NCI-H187 (cell line): ENCODE measurements around the gene NDUFAB1.
"Not testable (repeated sequence)": the region's sequence is repeated elsewhere in the genome, so short reads cannot be mapped to it uniquely, and the experiment has no call there.

Experiments
- DNase-seq, 2 experiments: peaks; one replicate each; lab custom pipeline; 2025; lab: John Stamatoyannopoulos, UW

NDUFAB1 gene

GRCh38 chr16:23584186-23585076, 11.7 kb downstream of the NDUFAB1 start:
- DNase-seq, result no peak

GRCh38 chr16:23583271-23583670, 12.8 kb downstream of the NDUFAB1 start:
- not testable (repeated sequence) for DNase-seq

GRCh38 chr16:23581764-23582163, 14.4 kb downstream of the NDUFAB1 start:
- DNase-seq, result no peak

- DNase-seq, result no peak
Observed at GRCh38 chr16:23580391-23580790, 15.7 kb downstream of the NDUFAB1 start.

- no peak for DNase-seq
Observed at GRCh38 chr16:23579371-23579770, 16.7 kb downstream of the NDUFAB1 start.

- DNase-seq, result no peak
Observed at GRCh38 chr16:23578101-23578830, 17.9 kb downstream of the NDUFAB1 start.

- DNase-seq, result no peak
Observed at GRCh38 chr16:23577493-23577892, 18.6 kb downstream of the NDUFAB1 start.

- DNase-seq, result no peak
Observed at GRCh38 chr16:23575834-23576233, 20.3 kb downstream of the NDUFAB1 start.

- DNase-seq, result no peak
Observed at GRCh38 chr16:23573817-23574216, 22.3 kb downstream of the NDUFAB1 start.

GRCh38 chr16:23572394-23572793, 23.7 kb downstream of the NDUFAB1 start:
- DNase-seq, result no peak

- no peak for DNase-seq
Observed at GRCh38 chr16:23571895-23572294, 24.2 kb downstream of the NDUFAB1 start.

GRCh38 chr16:23570992-23571632, 25.0 kb downstream of the NDUFAB1 start:
- DNase-seq, result no peak

GRCh38 chr16:23567602-23568001, 28.5 kb downstream of the NDUFAB1 start:
- no peak for DNase-seq

GRCh38 chr16:23566724-23567123, 29.4 kb downstream of the NDUFAB1 start:
- DNase-seq, result no peak

- DNase-seq, result no peak
Observed at GRCh38 chr16:23564575-23565363, 31.3 kb downstream of the NDUFAB1 start.

GRCh38 chr16:23563186-23563585, 32.9 kb downstream of the NDUFAB1 start:
- no peak for DNase-seq

- no peak for DNase-seq
Observed at GRCh38 chr16:23562505-23562904, 33.6 kb downstream of the NDUFAB1 start.

- no peak for DNase-seq
Observed at GRCh38 chr16:23561586-23561985, 34.5 kb downstream of the NDUFAB1 start.

GRCh38 chr16:23557779-23558702, 38.1 kb downstream of the NDUFAB1 start:
- no peak for DNase-seq

GRCh38 chr16:23556881-23557778, 39.0 kb downstream of the NDUFAB1 start, which contains the start of the genes EARS2 and UBFD1:
Gene EARS2, minus strand, starts transcription at chr16:23557350. Its CDS starts 7 bp downstream, at chr16:23557343.
Gene UBFD1, plus strand, starts transcription at chr16:23557727. Its CDS starts 16 bp downstream, at chr16:23557743.
- peak; percentile 80 to 89 for DNase-seq
